GM13976 (cell line): Measurements from ENCODE around the gene SP6.

ENCODE experiments used
- DNase-seq: peaks from one replicate; pipeline ENCODE4 v3.0.0; 2012; ENCODE audit warnings: low spot score
- in situ Hi-C: fragments of 300-500 bp; cut with MboI; formaldehyde crosslinking; loops from one replicate; pipeline ENCODE4 v1.12.0; 2022; ENCODE audit warnings: low sequenced_read_pairs, mixed read lengths, inconsistent platforms; ENCODE audit not compliant: unreplicated experiment
- TF ChIP-seq, protein P1 (sequence below): IDR thresholded peaks from 2 replicates; pipeline ENCODE4 v1.5.1; 2012; ENCODE audit warnings: borderline replicate concordance, mild to moderate bottlenecking; ENCODE audit not compliant: insufficient read depth; ENCODE audit errors: extremely low read depth, missing control alignments, control extremely low read depth

Gene SP6

DNA sequence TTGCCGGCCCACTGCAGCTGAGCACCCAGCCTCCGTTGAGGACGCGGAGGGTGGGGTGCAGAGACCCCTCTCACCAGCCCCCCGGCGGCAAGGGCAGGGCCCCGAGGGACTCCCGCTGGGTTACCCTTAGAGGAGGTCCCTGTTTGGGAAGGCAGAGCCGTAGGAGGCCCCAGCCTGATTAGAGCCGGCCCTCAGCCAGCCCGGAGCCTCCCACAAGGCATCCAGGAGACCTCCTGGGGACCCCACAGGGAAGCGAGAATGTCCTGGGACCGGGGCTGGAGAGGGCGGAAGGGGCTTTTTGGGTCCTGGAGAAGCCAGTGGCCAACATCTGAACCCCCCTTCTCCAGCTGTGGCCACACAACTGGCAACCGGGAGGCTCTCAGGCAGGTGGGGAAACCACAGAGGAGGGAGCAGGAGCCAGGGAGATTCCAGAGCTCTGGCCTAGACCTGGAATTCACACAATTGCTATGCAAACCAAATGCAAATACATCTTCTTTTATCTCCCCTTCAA is 21.7 kb upstream of the SP6 start:
- TF ChIP-seq, protein P1, sequence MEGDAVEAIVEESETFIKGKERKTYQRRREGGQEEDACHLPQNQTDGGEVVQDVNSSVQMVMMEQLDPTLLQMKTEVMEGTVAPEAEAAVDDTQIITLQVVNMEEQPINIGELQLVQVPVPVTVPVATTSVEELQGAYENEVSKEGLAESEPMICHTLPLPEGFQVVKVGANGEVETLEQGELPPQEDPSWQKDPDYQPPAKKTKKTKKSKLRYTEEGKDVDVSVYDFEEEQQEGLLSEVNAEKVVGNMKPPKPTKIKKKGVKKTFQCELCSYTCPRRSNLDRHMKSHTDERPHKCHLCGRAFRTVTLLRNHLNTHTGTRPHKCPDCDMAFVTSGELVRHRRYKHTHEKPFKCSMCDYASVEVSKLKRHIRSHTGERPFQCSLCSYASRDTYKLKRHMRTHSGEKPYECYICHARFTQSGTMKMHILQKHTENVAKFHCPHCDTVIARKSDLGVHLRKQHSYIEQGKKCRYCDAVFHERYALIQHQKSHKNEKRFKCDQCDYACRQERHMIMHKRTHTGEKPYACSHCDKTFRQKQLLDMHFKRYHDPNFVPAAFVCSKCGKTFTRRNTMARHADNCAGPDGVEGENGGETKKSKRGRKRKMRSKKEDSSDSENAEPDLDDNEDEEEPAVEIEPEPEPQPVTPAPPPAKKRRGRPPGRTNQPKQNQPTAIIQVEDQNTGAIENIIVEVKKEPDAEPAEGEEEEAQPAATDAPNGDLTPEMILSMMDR = no peak
- no peak for DNase-seq
- in situ Hi-C loops = no loop called here

DNA sequence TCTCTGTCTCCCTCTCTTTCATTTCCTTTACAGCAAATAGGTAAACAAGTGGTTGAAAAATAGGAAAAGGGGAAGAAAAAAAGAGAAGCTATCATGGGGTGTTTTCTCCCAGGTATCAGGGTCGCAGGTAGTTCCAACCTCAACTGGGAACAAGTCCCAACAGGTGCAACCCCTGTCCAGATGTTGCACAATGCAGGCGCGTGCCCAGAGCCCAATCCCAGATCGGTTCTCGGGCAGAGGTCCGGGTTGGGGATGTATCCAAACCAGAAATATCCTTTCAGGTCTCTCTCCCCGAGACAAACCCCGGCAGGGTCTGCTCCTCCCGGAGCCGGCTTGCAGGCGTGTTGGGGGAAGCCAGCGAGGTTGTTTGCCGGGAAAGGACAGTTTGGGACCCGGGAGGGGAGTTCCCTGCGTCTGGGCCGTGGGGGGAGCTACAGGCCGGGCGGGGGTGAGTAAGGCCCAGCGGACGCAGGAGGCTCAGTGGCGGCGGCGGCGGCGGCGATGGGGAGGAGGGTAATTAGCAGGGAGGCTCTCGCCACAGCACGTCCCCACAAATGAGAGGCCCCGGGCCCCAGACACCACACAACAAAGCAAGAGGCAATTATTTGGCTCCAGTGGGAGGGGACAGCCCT is 21.2 kb upstream of the SP6 start:
- in situ Hi-C loops = no loop called here
- TF ChIP-seq, protein P1 = no peak

DNA sequence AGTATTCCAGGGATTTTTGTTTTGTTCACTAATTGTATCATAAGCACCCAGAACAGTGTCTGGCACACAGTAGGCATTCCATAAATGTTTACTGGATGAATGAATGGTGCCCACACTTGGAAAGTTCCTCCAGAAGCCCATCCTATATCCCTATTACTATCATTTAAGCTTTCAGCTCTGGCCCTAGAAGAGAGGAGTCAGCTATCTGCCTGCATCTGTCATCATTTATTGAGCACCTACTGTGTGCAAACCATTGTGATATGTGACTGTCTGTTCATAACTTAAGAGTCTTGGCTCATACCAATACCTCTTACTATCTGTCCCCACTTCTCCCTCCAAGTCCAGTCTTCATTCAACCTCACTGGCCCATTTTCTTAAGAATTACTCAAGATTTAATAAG is 20.1 kb upstream of the SP6 start:
- in situ Hi-C loops = no loop called here
- TF ChIP-seq, protein P1 = no peak
- DNase-seq = no peak

More for the DNA sequence above, 21.2 kb upstream of the SP6 start:
- DNase-seq = no peak

DNA sequence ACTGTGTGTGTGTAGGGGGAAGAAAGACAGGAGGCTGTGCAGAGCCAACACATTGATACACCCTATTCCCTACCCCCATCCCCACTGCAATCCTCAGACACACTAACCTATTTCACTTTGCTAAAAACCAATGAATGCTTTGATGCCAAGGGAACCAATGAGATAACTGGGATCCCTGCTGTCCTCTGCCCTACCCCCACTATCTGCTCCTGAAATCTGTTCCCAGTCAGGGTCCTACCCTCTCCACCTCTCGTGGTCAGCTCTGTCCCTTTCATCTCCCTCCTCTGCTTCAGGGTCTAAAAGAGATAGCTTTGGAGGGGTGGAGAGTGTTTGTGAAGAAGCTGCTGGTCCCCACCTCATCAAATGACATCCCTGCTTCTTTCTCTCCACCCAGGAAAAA is 19.1 kb upstream of the SP6 start:
- in situ Hi-C loops = no loop called here
- TF ChIP-seq, protein P1 = no peak
- no peak for DNase-seq

DNA sequence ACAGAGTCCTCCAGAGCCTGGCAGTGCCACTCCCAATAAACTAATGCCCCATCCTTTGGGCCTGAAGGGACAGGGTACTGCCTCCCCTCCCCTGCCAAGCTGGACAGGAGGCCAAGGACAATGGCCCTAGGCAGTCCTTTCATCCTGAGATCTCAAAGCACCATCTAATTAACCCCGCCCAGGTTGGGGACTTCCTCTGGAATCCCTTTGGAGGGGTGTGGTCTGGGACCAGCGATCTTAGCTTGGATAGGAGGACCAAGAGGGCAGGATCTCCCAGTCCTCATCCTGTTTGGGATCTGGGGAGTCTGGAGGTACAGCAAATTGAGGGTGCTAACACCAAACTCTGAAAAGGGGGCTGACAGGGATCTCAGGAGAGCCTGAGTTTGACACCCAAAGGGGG is 18.2 kb upstream of the SP6 start:
- TF ChIP-seq, protein P1 = no peak
- in situ Hi-C loops = no loop called here
- DNase-seq = no peak

DNA sequence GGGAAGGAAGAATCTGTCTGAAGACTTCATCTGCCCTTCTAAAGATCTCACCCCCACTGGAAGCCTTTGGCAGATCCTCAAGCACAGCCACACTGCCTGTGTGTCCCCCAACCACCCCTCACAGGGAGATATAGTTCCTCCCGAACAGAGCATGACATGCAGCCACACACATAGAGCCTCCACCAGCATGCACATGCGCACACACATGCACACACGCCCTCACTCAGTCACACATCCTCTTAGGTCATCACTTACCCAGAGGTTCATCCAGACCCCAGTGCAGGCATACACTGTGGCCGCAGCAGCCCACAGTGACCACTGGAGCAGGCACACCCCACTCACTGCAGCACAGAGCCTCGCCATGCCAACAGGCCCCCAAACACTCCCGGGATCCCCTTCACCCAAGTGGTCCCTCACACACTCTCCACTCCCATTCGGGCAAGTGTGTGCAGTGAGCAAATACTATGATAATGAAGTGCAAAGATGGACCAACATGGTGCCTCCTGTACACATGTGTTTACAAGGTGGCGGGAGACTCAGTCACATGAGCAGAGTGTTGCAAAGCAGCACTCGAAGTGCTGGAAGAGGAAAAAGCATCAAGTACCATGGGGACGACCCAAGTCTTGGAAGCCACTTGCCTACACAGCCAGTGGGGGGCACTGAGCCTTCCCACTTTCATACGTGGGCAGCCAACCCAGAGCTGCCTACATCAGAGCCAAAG is 17.0 kb upstream of the SP6 start:
- no peak for DNase-seq
- TF ChIP-seq, protein P1 = no peak
- in situ Hi-C loops = no loop called here
